GM21619 (cell line): ENCODE data around the gene LTA.
A peak's percentile ranks its signal among the peaks of the same experiment; 100 is the strongest.
"Not testable (repeated sequence)": the region's sequence is repeated elsewhere in the genome, so short reads cannot be mapped to it uniquely, and the experiment has no call there.

Experiments
- ATAC-seq: cut with Tn5 transposase; IDR thresholded peaks from one replicate; pipeline ENCODE4 v1.9.1; 2021; ENCODE audit not compliant: unreplicated experiment

The LTA gene

GRCh38 chr6:31586008-31586407, 13.9 kb downstream of the LTA start, which contains the start of gene LST1:
Gene LST1 (plus strand): TSS chr6:31586277. CDS start chr6:31587300, 1,023 bp downstream.
- ATAC-seq, result no peak

- no peak for ATAC-seq
Observed at GRCh38 chr6:31586599-31587281, 14.7 kb downstream of the LTA start.

GRCh38 chr6:31587791-31588777, 16.0 kb downstream of the LTA start:
- ATAC-seq, result no peak

- ATAC-seq, result no peak
Observed at GRCh38 chr6:31588871-31589650, 17.0 kb downstream of the LTA start.

- ATAC-seq, result not testable (repeated sequence)
Observed at GRCh38 chr6:31590691-31591090, 18.6 kb downstream of the LTA start.

GRCh38 chr6:31592396-31592771, 20.3 kb downstream of the LTA start:
- ATAC-seq, result no peak

- ATAC-seq, result no peak
Observed at GRCh38 chr6:31597006-31597405, 24.9 kb downstream of the LTA start.

- no peak for ATAC-seq
Observed at GRCh38 chr6:31607317-31607716, 35.2 kb downstream of the LTA start.

- no peak for ATAC-seq
Observed at GRCh38 chr6:31609519-31610406, 37.7 kb downstream of the LTA start.

- no peak for ATAC-seq
Observed at GRCh38 chr6:31610968-31611367, 38.9 kb downstream of the LTA start.

GRCh38 chr6:31614075-31614619, 42.1 kb downstream of the LTA start:
- ATAC-seq, result no peak

GRCh38 chr6:31614684-31615578, 42.8 kb downstream of the LTA start, which contains the start of gene AIF1:
Gene AIF1 (plus strand): TSS chr6:31615234. CDS start chr6:31615330, 96 bp downstream.
- no peak for ATAC-seq

- ATAC-seq, result no peak
Observed at GRCh38 chr6:31615748-31616147, 43.7 kb downstream of the LTA start.

- no peak for ATAC-seq
Observed at GRCh38 chr6:31617010-31617409, 44.9 kb downstream of the LTA start.

- ATAC-seq, result peak; percentile 71
Observed at GRCh38 chr6:31619805-31620585, 47.9 kb downstream of the LTA start.

GRCh38 chr6:31620586-31621319, 48.7 kb downstream of the LTA start, which contains the start of gene PRRC2A:
Gene PRRC2A (plus strand): TSS chr6:31620715. CDS start chr6:31622790, 2,075 bp downstream.
- peak; percentile 47 for ATAC-seq

- ATAC-seq, result no peak
Observed at GRCh38 chr6:31621320-31621939, 49.3 kb downstream of the LTA start.
